Heart right ventricle (tissue), 16 donors: ENCODE data around the gene ZNF219. TPM values are rescaled to one million over a fixed set of nuclear protein-coding genes. Genes with fewer than 3 reads are reported as not detected.

Source experiments
- ATAC-seq, 8 donors: fragments of 200-7000 bp; cut with Tn5 transposase; one replicate each; pipeline ENCODE4 v1.9.1; 2020; ENCODE audit warnings: mild to moderate bottlenecking in 8 of 8, moderate library complexity in 8 of 8, moderate number of reproducible peaks in 1 of 8
- DNase-seq, 2 donors: peaks; one replicate each; pipeline ENCODE4 v3.0.0-alpha.2; 2020
- H3K27ac ChIP-seq, 10 donors: fragments of 200-600 bp; sonication (generic) in 2 of 10; one replicate each; pipeline versions ENCODE4 v1.5.0 to v1.8.0; 2020 to 2022; ENCODE audit warnings: mild to moderate bottlenecking in 3 of 10
- H3K27me3 ChIP-seq, 7 donors: fragments of 200-600 bp; one replicate each; pipeline ENCODE4 v1.8.0; 2021 to 2022; ENCODE audit warnings: mild to moderate bottlenecking in 2 of 7
- H3K36me3 ChIP-seq, 9 donors: fragments of 200-600 bp; sonication (generic) in 1 of 9; one replicate each; pipeline versions ENCODE4 v1.5.0 to v1.8.0; 2020 to 2022; ENCODE audit warnings: mild to moderate bottlenecking in 2 of 9
- H3K4me1 ChIP-seq, 9 donors: fragments of 200-600 bp; sonication (generic) in 1 of 9; one replicate each; pipeline versions ENCODE4 v1.5.0 to v1.8.0; 2020 to 2022; ENCODE audit warnings: mild to moderate bottlenecking in 4 of 9
- H3K4me3 ChIP-seq, 10 donors: fragments of 200-600 bp; sonication (generic) in 2 of 10; one replicate each; pipeline versions ENCODE4 v1.5.0 to v1.8.0; 2020 to 2022; ENCODE audit warnings: mild to moderate bottlenecking in 7 of 10, moderate library complexity in 2 of 10
- H3K9me3 ChIP-seq, 11 donors: fragments of 200-600 bp in 10 of 11; sonication (generic) in 2 of 11; one replicate each; pipeline versions ENCODE4 v1.5.0 to v1.8.0; 2013 to 2022; ENCODE audit warnings: mild to moderate bottlenecking in 2 of 11, control low read depth in 1 of 11, moderate library complexity in 1 of 11
- CTCF ChIP-seq, 9 donors: fragments of 200-600 bp; sonication (generic) in 2 of 9; IDR thresholded peaks; one replicate each; pipeline versions ENCODE4 v1.5.0 to v1.8.0; 2021 to 2022; ENCODE audit warnings: antibody characterized with exemption in 9 of 9, mild to moderate bottlenecking in 5 of 9, moderate library complexity in 1 of 9
- WGBS, 2 donors: extraction: QIAGEN DNeasy Blood & Tissue Kit; methylation state at CpG; one replicate each; pipeline ENCODE4 v1.1.7; 2013; ENCODE audit warnings: inconsistent platforms in 1 of 2; 5-methylcytosine and 5-hydroxymethylcytosine counted together
- intact Hi-C, 10 donors: fragments of 100-400 bp; cut with DNase I; formaldehyde crosslinking; loops; one replicate each; pipeline versions ENCODE4 v1.11.1 to v1.14.2; 2022
- polyA plus RNA-seq, 2 donors: library from polyadenylated mRNA; stranded (reverse); fragments of 200-250 nt; gene quantifications; one replicate each; pipeline ENCODE4 v1.2.3, GENCODE V29; 2013
- total RNA-seq, 10 donors: library from RNA; stranded (reverse); fragmentation: NEBNext Ultra II Directional in 3 of 10; extraction: Animal tissue kit (Norgen Biotek cat#: 25700) in 3 of 10; gene quantifications; one replicate each; pipeline versions ENCODE4 v1.2.1 to v1.2.4, GENCODE V29; 2021 to 2023
- donor health status: Arrhythmogenic right ventricular cardiomyopathy.
- donor health status: ischemic (EF 13 %, LVEDD 7.1; RV severe dilation, severe dysfunction).
- donor health status: healthy with polysubstance abuse.
- donor health status: DM: no; HTN: yes; CAD: no.
- donor health status: DM: no; HTN: no; CAD: no.
- donor health status: ischemic (EF 25% LVEDD 6.9; RV normal size, moderate dysfunction).
- donor health status: ischemic (EF 25% LVEDD 5.7; RV mildly dilated, moderate dysfunction).
- donor health status: healthy.
- donor health status: DM: yes; HTN: yes; CAD: no.
- donor health status: Ischemic cardiomyopathy.
- donor health status: ischemic (EF 35%, LVEDD 5.7; RV mildly dilated, moderate dysfunction).
- donor health status: nonischemic (EF 11% LVEDD 7.7; RV severe dilation, severe dysfunction).
- donor health status: DM: yes; HTN: yes; CAD: no.
- donor health status: PGD.
- donor health status: ischemic (EF 29% LVEDD 5.4; RV normal size, mild dysfunction).
- donor health status: nonischemic (EF 23%, LVEDD 6.1; RV moderate dilation, normal function).

The ZNF219 gene
- total and polyA plus RNA-seq, 12 donors = 22.1 to 58.4 (median 34.6) TPM

GRCh38 chr14:21040370-21040925 lies 58.0 kb downstream of the ZNF219 start:
- H3K9me3 ChIP-seq = no peaks in the 10 kb centered on the region
- ATAC-seq = no peak
- H3K4me1 ChIP-seq = peaks cover 13 to 53% (median 44%) of the 10 kb centered on the region in 9 donors
- no peaks in the 10 kb centered on the region for H3K36me3 ChIP-seq
- no peak overlapping the region for H3K4me3 ChIP-seq
- H3K27me3 ChIP-seq = peaks cover 0 to 7% (median 0%) of the 10 kb centered on the region in 7 donors
- TF ChIP-seq CTCF (IDR thresholded peaks at IDR 0.05) = peak in 1 of 9 donors; percentile 5
- 73 to 74% methylated on average over 8 of the region's 8 CpGs for WGBS, 2 donors
- no peak for DNase-seq
- intact Hi-C loops = loop anchor here in 7 of 10 donors (1.0 to 10.0 kb wide), 9 partner anchors 25 to 343 kb away; no protein-coding TSS in a partner anchor
- H3K27ac ChIP-seq = peak overlapping the region in 3 of 10 donors; percentile 73 to 87 (median 77)

Other genes starting within 250 kb of the ZNF219 start
- not detected for gene RNASE3, start 207.3 kb downstream of the ZNF219 start, total RNA-seq
- under 1 TPM in 1 of 2 donors, not detected in 1; 0.06 TPM for gene RNASE3, start 207.3 kb downstream of the ZNF219 start, polyA plus RNA-seq
- gene RNASE2, start 143.2 kb downstream of the ZNF219 start, total RNA-seq = 1 to 10 TPM in 4 of 10 donors, not detected in 6; 1.2 to 7.8 (median 4.4) TPM
- 1 to 10 TPM; 2.9 to 4.4 TPM for gene RNASE2, start 143.2 kb downstream of the ZNF219 start, polyA plus RNA-seq
- 10 to 100 TPM; 28.8 to 56.4 (median 38.3) TPM for gene METTL17, start 108.7 kb downstream of the ZNF219 start, total RNA-seq
- gene METTL17, start 108.7 kb downstream of the ZNF219 start, polyA plus RNA-seq = 10 to 100 TPM; 50.2 to 79.3 TPM
- gene SLC39A2, start 99.4 kb downstream of the ZNF219 start, total RNA-seq = not detected
- gene SLC39A2, start 99.4 kb downstream of the ZNF219 start, polyA plus RNA-seq = not detected
- gene NDRG2, start 73.6 kb downstream of the ZNF219 start, total RNA-seq = 100 to 1,000 TPM; 242 to 420 (median 299) TPM
- 100 to 1,000 TPM; 286 to 293 TPM for gene NDRG2, start 73.6 kb downstream of the ZNF219 start, polyA plus RNA-seq
- 1 to 10 TPM in 5 of 10 donors, under 1 TPM in 5; 0.28 to 3.2 (median 0.91) TPM for gene TPPP2, start 68.4 kb downstream of the ZNF219 start, total RNA-seq
- gene TPPP2, start 68.4 kb downstream of the ZNF219 start, polyA plus RNA-seq = 1 to 10 TPM in 1 of 2 donors, under 1 TPM in 1; 0.75 to 1.1 TPM
- gene RNASE13, start 63.8 kb downstream of the ZNF219 start, total RNA-seq = not detected
- not detected for gene RNASE13, start 63.8 kb downstream of the ZNF219 start, polyA plus RNA-seq
- not detected for gene RNASE7, start 56.3 kb downstream of the ZNF219 start, total RNA-seq
- under 1 TPM in 1 of 2 donors, not detected in 1; 0.03 TPM for gene RNASE7, start 56.3 kb downstream of the ZNF219 start, polyA plus RNA-seq
- gene RNASE8, start 40.8 kb downstream of the ZNF219 start, total RNA-seq = not detected
- not detected for gene RNASE8, start 40.8 kb downstream of the ZNF219 start, polyA plus RNA-seq
- 10 to 100 TPM; 14.2 to 24.4 (median 17.5) TPM for gene ARHGEF40, start 28.4 kb downstream of the ZNF219 start, total RNA-seq
- gene ARHGEF40, start 28.4 kb downstream of the ZNF219 start, polyA plus RNA-seq = 10 to 100 TPM; 21.1 to 25.2 TPM
- under 1 TPM in 9 of 10 donors, not detected in 1; 0.16 to 0.45 (median 0.28) TPM for gene TMEM253, start 2.4 kb upstream of the ZNF219 start, total RNA-seq
- gene TMEM253, start 2.4 kb upstream of the ZNF219 start, polyA plus RNA-seq = 1 to 10 TPM in 1 of 2 donors, under 1 TPM in 1; 0.30 to 1.1 TPM
- gene OR5AU1, start 57.4 kb upstream of the ZNF219 start, total RNA-seq = not detected
- not detected for gene OR5AU1, start 57.4 kb upstream of the ZNF219 start, polyA plus RNA-seq
- gene HNRNPC, start 170.8 kb upstream of the ZNF219 start, total RNA-seq = 100 to 1,000 TPM; 227 to 300 (median 259) TPM
- 100 to 1,000 TPM; 320 to 358 TPM for gene HNRNPC, start 170.8 kb upstream of the ZNF219 start, polyA plus RNA-seq
- under 1 TPM in 9 of 10 donors, not detected in 1; 0.12 to 0.85 (median 0.34) TPM for gene RPGRIP1, start 181.4 kb upstream of the ZNF219 start, total RNA-seq
- under 1 TPM; 0.19 to 0.73 TPM for gene RPGRIP1, start 181.4 kb upstream of the ZNF219 start, polyA plus RNA-seq